ENCODE results near the gene PPFIA2. TPM values are rescaled to one million over a fixed set of nuclear protein-coding genes. Genes with fewer than 3 reads are reported as not detected.

The PPFIA2 gene
- total RNA-seq, 3 donors from 2014 or later: not detected

- H3K36me3 Mint-ChIP-seq (ENCODE audit: insufficient read depth): no peaks in the 10 kb centered on the region
- H3K4me3 Mint-ChIP-seq: no peak overlapping the region
- no peaks in the 10 kb centered on the region for H3K4me1 Mint-ChIP-seq (ENCODE audit: low read depth)
- DNase-seq (no peak), ATAC-seq (no peak)
- H3K27me3 Mint-ChIP-seq (ENCODE audit: low read depth): no peaks in the 10 kb centered on the region
- peaks cover 6% of the 10 kb centered on the region for H3K9me3 Mint-ChIP-seq
Measured at GRCh38 chr12:81255456-81255855, 503.7 kb downstream of the PPFIA2 start.

DNA sequence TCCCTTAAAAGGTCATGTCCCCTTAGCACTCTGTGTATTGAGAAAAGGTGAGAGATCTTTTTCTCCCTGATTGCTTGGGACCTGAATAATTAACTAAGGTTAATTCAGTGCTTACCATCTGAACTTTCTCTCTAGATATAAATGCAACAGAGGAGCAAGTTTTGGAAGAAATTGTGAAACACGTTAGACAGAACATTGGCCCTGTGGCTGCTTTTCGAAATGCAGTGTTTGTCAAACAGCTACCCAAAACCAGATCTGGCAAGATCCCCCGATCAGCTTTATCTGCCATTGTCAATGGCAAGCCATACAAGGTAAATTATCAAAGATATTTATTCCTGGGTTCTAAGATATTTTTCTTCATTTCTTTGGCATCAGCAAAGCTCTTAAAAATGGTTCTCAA is 505.8 kb downstream of the PPFIA2 start:
- DNase-seq (no peak), ATAC-seq (no peak)
- Mint-ChIP-seq H3K4me1 (ENCODE audit: low read depth) (no peaks in the 10 kb centered on the region), H3K27me3 (ENCODE audit: low read depth) (no peaks in the 10 kb centered on the region), H3K36me3 (ENCODE audit: insufficient read depth) (no peaks in the 10 kb centered on the region), H3K9me3 (peaks cover 3% of the 10 kb centered on the region), H3K4me3 (no peak overlapping the region)

DNA sequence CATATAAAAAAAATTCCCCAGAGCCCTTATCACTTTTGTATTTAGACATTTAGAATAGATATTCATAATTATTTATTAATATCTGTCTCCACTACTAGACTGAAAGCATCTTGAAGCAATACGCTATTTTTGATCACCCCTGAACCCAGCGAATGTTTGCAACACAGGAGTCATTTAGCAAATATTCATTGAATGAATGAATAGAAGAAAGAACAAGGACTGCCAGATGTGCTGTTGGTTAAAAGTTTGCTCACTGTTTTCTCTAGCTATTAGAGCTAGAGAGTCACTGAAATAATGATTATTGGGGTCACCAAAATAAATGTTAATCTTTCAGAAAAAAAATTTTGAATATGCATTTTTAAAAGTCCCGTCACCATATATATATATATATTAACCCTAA is 506.9 kb downstream of the PPFIA2 start:
- Mint-ChIP-seq H3K4me1 (ENCODE audit: low read depth) (no peaks in the 10 kb centered on the region), H3K27me3 (ENCODE audit: low read depth) (no peaks in the 10 kb centered on the region), H3K4me3 (no peak overlapping the region), H3K9me3 (peaks cover 3% of the 10 kb centered on the region), H3K36me3 (ENCODE audit: insufficient read depth) (no peaks in the 10 kb centered on the region)
- DNase-seq (no peak), ATAC-seq (no peak)

- Mint-ChIP-seq H3K9me3 (peaks cover 3% of the 10 kb centered on the region), H3K27me3 (ENCODE audit: low read depth) (no peaks in the 10 kb centered on the region), H3K4me3 (no peak overlapping the region), H3K4me1 (ENCODE audit: low read depth) (no peaks in the 10 kb centered on the region), H3K36me3 (ENCODE audit: insufficient read depth) (no peaks in the 10 kb centered on the region)
- ATAC-seq (no peak), DNase-seq (no peak)
Measured at GRCh38 chr12:81249976-81250375, 509.2 kb downstream of the PPFIA2 start.

DNA sequence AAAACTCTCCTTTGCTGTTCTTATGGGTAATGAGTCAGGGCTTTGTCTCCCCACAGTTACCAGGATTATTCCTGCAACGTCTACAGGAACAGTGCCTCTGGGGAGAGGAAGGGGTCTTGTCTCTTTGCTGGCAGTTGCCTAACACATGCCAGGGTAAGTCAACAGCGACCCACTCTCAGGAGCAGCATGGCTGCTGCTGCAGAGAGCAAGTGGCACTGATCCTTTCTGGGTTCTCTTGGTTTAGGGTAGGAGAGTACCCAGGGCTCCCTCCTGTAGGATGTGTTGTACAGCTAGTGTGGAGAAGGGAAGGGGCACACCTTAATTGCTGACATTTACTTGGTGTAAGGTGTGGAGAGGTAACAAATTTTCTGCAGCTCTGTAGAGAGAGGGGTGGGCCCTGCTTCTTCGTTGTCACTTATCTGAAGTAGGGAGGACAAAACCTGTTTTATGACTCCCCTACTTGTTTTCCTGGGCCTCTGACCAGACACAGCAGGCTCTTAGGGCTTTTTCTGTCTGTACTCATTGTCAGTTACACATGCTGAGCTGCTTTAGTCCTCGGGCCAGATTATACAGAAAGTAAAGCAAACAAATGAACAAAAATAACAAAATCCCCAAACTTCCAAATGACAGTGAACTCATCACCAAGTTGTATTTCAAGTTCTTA is 513.1 kb downstream of the PPFIA2 start:
- no peaks in the 10 kb centered on the region for H3K36me3 Mint-ChIP-seq (ENCODE audit: insufficient read depth)
- H3K9me3 Mint-ChIP-seq: peaks cover 9% of the 10 kb centered on the region
- no peaks in the 10 kb centered on the region for H3K27me3 Mint-ChIP-seq (ENCODE audit: low read depth)
- H3K4me1 Mint-ChIP-seq (ENCODE audit: low read depth): no peaks in the 10 kb centered on the region
- no peak for DNase-seq
- ATAC-seq: no peak
- no peak overlapping the region for H3K4me3 Mint-ChIP-seq

- H3K9me3 Mint-ChIP-seq: peaks cover 9% of the 10 kb centered on the region
- H3K4me1 Mint-ChIP-seq (ENCODE audit: low read depth): no peaks in the 10 kb centered on the region
- H3K4me3 Mint-ChIP-seq: no peak overlapping the region
- H3K36me3 Mint-ChIP-seq (ENCODE audit: insufficient read depth): no peaks in the 10 kb centered on the region
- H3K27me3 Mint-ChIP-seq (ENCODE audit: low read depth): no peaks in the 10 kb centered on the region
- no peak for ATAC-seq
- DNase-seq: no peak
Measured at GRCh38 chr12:81245458-81245857, 513.7 kb downstream of the PPFIA2 start.

DNA sequence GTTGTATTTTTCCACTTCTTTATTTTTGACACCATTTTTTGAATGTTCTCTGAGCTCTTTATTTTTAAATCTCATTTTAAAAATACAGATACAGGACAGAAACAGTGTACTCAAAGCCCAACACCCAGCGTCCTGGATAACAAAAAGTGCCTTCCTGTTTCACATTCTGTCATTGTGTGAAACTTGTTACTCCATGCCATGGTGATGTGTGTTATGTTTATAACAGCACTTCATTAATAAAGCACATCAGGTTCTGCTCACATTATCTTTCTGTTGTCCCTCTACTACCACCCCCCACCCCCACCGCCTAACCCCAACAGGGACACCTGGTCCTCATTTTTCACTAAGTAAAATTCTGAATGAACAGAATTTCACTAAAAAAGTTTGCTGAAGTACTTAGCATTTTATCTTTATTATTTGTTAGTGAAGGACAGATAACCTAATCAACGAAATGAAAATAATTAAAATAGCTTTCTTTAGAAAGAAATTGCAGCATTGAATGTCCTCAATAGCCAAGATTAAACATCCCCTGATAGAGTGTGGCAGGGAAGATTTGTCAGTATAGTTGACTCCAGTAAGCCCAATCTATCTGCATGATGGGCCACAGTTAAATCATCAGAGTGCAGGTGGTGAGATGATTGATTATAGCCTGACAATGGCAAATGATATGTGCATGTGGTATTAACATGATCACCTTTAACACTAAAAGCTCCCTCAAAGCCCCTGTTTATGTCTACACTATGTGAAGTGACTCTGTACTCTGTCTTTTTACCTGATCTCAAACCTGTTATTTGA is 527.4 kb downstream of the PPFIA2 start:
- H3K4me3 Mint-ChIP-seq: no peak overlapping the region
- no peak for ATAC-seq
- H3K4me1 Mint-ChIP-seq (ENCODE audit: low read depth): no peaks in the 10 kb centered on the region
- H3K27me3 Mint-ChIP-seq (ENCODE audit: low read depth): no peaks in the 10 kb centered on the region
- DNase-seq: no peak
- peaks cover under 1% of the 10 kb centered on the region for H3K9me3 Mint-ChIP-seq
- H3K36me3 Mint-ChIP-seq (ENCODE audit: insufficient read depth): no peaks in the 10 kb centered on the region

GRCh38 chr12:81229759-81230158 is 529.4 kb downstream of the PPFIA2 start:
- H3K4me1 Mint-ChIP-seq (ENCODE audit: low read depth): no peaks in the 10 kb centered on the region
- ATAC-seq: no peak
- no peak overlapping the region for H3K4me3 Mint-ChIP-seq
- no peaks in the 10 kb centered on the region for H3K36me3 Mint-ChIP-seq (ENCODE audit: insufficient read depth)
- DNase-seq: no peak
- no peaks in the 10 kb centered on the region for H3K27me3 Mint-ChIP-seq (ENCODE audit: low read depth)
- peaks cover 10% of the 10 kb centered on the region for H3K9me3 Mint-ChIP-seq

- H3K4me3 Mint-ChIP-seq: no peak overlapping the region
- no peaks in the 10 kb centered on the region for H3K27me3 Mint-ChIP-seq (ENCODE audit: low read depth)
- H3K36me3 Mint-ChIP-seq (ENCODE audit: insufficient read depth): no peaks in the 10 kb centered on the region
- no peaks in the 10 kb centered on the region for H3K4me1 Mint-ChIP-seq (ENCODE audit: low read depth)
- H3K9me3 Mint-ChIP-seq: peaks cover 10% of the 10 kb centered on the region
- DNase-seq: no peak
- no peak for ATAC-seq
Measured at GRCh38 chr12:81224626-81225025, 534.5 kb downstream of the PPFIA2 start.

DNA sequence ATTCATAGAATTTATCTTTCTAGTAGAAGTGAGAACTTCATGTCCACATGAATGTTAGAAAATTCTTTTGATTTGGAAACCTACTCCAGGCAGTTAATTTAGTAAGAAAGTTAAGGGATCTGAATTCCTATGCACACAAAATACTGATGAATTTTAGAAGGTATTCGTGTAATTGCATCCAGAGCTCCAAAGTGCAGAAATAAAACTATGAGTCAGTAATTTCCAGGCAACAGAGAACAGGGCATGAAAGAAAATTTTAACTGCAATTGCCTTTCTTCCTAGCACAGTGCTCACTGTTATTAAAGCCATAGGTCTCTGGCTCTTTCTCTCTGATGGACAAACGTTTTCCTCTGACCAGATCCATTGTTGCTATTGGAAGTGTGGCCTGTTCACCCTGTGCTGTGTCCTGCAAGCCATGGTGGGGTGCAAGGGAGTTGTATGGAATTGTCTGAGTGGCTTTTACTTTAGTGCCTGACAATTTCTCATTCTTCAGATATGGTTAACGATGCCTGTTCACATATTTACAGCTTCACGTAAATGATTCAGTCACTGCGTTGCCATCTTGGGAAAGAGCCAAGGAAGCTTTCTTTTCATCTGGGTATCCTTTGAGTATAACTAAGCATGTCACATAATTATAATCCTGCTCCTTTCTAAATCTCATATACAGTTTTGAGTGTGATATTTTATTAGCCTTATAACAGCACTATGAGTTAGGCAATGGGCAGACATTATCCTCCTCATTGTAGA is 536.1 kb downstream of the PPFIA2 start:
- Mint-ChIP-seq H3K4me3 (no peak overlapping the region), H3K4me1 (ENCODE audit: low read depth) (no peaks in the 10 kb centered on the region), H3K27me3 (ENCODE audit: low read depth) (no peaks in the 10 kb centered on the region), H3K36me3 (ENCODE audit: insufficient read depth) (no peaks in the 10 kb centered on the region), H3K9me3 (peaks cover 10% of the 10 kb centered on the region)
- ATAC-seq: no peak
- no peak for DNase-seq

DNA sequence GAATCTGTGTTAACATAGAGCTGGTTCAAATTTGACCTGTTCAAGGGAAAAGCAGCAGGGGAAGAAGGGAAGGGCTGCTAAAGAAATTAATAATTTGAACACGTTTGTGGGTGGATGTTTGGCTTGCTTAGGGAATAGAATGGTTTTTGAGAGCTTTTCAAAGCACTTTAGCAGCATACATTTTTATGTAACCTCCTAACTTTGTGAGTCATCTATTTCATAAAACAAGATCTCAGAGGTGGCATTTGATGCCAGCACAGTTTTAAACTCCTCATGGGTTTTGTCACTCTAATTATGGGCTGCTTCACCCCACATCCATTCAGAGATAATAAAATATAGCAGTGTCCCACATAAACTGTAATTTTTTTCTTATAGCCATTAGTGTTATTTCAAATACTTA is 537.5 kb downstream of the PPFIA2 start:
- peaks cover 8% of the 10 kb centered on the region for H3K9me3 Mint-ChIP-seq
- DNase-seq (no peak), ATAC-seq (no peak)
- H3K36me3 Mint-ChIP-seq (ENCODE audit: insufficient read depth): no peaks in the 10 kb centered on the region
- H3K4me3 Mint-ChIP-seq: no peak overlapping the region
- H3K4me1 Mint-ChIP-seq (ENCODE audit: low read depth): no peaks in the 10 kb centered on the region
- no peaks in the 10 kb centered on the region for H3K27me3 Mint-ChIP-seq (ENCODE audit: low read depth)

DNA sequence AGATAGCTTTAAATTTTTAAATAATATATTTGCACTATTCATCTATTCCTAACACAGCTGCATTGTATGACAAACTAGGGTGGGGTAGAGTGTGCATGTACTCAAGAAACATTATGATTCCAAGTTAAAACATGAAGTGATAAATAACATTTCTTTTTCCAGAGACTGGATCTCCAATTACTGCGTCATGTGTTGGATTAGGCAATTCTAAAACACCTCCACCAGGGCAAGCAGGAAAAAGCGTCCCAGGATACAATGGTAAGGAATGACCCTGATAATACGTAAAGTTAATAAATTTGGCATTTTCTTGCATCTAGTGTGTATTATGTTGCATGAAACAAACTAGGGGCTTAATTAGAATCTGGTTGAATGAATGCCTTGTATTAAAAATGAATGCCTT is 542.4 kb downstream of the PPFIA2 start:
- ATAC-seq (no peak), DNase-seq (no peak)
- Mint-ChIP-seq H3K27me3 (ENCODE audit: low read depth) (no peaks in the 10 kb centered on the region), H3K9me3 (peaks cover 8% of the 10 kb centered on the region), H3K4me1 (ENCODE audit: low read depth) (no peaks in the 10 kb centered on the region), H3K4me3 (no peak overlapping the region), H3K36me3 (ENCODE audit: insufficient read depth) (no peaks in the 10 kb centered on the region)

GRCh38 chr12:81212996-81213696 is 546.0 kb downstream of the PPFIA2 start:
- no peaks in the 10 kb centered on the region for H3K27me3 Mint-ChIP-seq (ENCODE audit: low read depth)
- H3K36me3 Mint-ChIP-seq (ENCODE audit: insufficient read depth): no peaks in the 10 kb centered on the region
- H3K4me1 Mint-ChIP-seq (ENCODE audit: low read depth): no peaks in the 10 kb centered on the region
- DNase-seq (no peak), ATAC-seq (no peak)
- peaks cover 9% of the 10 kb centered on the region for H3K9me3 Mint-ChIP-seq
- no peak overlapping the region for H3K4me3 Mint-ChIP-seq

GRCh38 chr12:81211306-81211705 is 547.8 kb downstream of the PPFIA2 start:
- Mint-ChIP-seq H3K27me3 (ENCODE audit: low read depth) (no peaks in the 10 kb centered on the region), H3K9me3 (peaks cover 9% of the 10 kb centered on the region), H3K36me3 (ENCODE audit: insufficient read depth) (no peaks in the 10 kb centered on the region), H3K4me1 (ENCODE audit: low read depth) (no peaks in the 10 kb centered on the region), H3K4me3 (no peak overlapping the region)
- ATAC-seq: no peak
- DNase-seq: no peak
